IMR-90 (cell line): ENCODE data around the gene CDC42BPG.

Experiments
- CTCF ChIP-seq: conservative IDR thresholded peaks from 2 replicates; pipeline ENCODE4 v1.5.1; 2012; ENCODE audit warnings: mild to moderate bottlenecking, low read depth, low read length, improper control_type of control experiment
- MAFK ChIP-seq: IDR thresholded peaks from 2 replicates; pipeline ENCODE4 v1.6.1; 2012; ENCODE audit warnings: low read depth, low read length, improper control_type of control experiment
- POLR2A ChIP-seq: IDR thresholded peaks from 2 replicates; pipeline ENCODE4 v1.6.1; 2012; ENCODE audit warnings: mild to moderate bottlenecking, low read depth, low read length
- RAD21 ChIP-seq: IDR thresholded peaks from 2 replicates; pipeline ENCODE4 v1.6.1; 2012; ENCODE audit warnings: low read length, improper control_type of control experiment
- RFX5 ChIP-seq: IDR thresholded peaks from 2 replicates; pipeline ENCODE4 v1.8.0; 2012; ENCODE audit warnings: low read depth, mild to moderate bottlenecking, low read length, moderate library complexity

GRCh38 chr11:64827451-64827839, 17.0 kb downstream of the CDC42BPG start:
- TF ChIP-seq RAD21 (no peak), CTCF (no peak), POLR2A (no peak), RFX5 (no peak), MAFK (no peak)
